HG03469 (cell line): ENCODE results near the gene RASSF1.

Experiments
- ATAC-seq: cut with Tn5 transposase; IDR thresholded peaks from one replicate; pipeline ENCODE4 v1.9.1; 2021; ENCODE audit warnings: mild to moderate bottlenecking, moderate library complexity, moderate number of reproducible peaks; ENCODE audit not compliant: unreplicated experiment

The RASSF1 gene

GRCh38 chr3:50345008-50345407 lies 4.4 kb upstream of the RASSF1 start:
- ATAC-seq = no peak

GRCh38 chr3:50342813-50343633 lies 2.4 kb upstream of the RASSF1 start:
- no peak for ATAC-seq

DNA sequence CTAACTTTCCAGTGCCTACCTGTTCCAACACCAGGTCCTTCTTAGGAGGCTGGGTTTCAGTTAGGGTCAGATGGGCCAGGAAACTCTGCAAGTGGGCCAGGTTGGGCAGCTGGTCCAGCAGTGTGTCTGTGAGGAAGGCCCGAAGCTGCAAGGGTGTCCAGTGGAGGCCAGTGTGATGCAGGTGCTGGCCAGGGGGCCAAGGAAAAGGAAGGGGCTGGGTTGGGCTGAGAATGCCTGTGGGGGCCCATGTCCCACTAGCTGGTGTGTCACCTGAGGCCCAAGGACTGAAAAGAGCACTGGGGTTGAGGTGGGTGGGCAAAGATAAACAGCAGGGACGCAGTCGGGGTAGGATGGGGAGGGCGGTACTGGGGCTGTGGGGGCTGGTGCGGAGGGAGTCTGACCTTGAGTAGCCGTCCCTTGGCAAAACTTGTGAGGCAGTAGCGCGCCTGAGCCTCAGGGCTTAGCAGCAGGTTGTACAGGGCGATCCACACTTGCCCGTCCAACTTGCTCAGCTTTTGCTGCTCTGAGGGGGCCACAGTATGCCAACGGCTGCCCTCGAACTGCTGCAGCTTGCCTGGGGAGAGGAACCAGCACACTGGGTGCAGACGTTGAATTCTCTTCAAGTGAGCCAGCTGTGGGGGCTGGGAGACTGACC lies 1.5 kb upstream of the RASSF1 start:
- no peak for ATAC-seq

DNA sequence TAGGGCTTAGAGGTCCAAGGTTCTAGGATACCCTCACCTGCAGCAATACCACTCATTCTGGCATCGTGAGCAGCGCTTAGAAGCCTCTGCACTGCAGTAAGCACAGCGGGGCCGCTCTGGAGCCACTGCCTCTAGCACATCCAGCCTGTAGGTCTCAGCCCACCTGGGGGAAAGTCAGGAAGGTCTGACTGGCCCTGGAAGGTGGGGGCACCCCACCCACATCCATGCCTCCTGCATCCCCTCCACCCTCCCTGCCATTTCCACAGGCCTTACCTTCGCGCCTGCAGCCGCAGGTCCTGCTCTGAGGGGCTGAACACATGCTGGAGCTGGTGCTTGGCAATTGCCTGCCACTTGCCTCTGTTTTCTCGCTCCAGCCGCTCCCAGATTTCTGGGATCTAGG lies 901 bp upstream of the RASSF1 start:
- ATAC-seq = no peak

DNA sequence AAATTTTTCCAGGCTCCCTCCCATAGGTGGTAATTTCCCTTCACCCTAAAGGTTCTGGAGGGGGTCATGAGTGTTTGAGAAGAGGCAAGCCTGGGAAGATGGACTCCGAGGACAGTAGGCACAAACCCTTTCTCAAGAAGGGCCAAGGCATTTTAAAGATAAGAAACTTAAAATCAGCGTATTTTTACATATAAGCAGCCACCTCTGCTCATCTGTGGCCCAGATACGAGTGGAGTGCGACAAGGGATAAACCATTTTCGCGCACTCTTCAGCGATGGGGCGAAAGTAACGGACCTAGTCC lies 539 bp downstream of the RASSF1 start:
- no peak for ATAC-seq

- no peak for ATAC-seq
Observed at GRCh38 chr3:50339485-50340146, 1.0 kb downstream of the RASSF1 start.

DNA sequence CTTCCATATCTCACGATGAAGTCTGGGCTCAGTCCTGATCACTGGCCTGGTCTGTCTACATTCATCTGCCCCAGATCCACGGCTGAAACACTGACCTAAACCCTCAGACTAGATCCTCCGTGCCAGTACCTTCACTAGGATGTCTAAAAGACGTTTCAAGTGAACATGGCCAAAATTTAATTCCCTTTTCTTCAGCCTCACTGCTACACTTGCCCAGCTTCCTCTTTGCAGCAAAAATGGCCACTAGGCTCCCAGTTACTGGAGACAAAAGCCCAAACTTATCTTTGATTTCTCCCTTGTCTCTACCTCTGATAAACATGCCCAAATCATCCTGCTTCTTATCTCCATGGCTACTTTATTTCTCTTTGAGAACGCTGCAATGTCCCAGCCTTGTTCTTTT lies 1.7 kb downstream of the RASSF1 start:
- no peak for ATAC-seq

- ATAC-seq = peak; percentile 43
Observed at GRCh38 chr3:50337175-50337861, 3.3 kb downstream of the RASSF1 start.

DNA sequence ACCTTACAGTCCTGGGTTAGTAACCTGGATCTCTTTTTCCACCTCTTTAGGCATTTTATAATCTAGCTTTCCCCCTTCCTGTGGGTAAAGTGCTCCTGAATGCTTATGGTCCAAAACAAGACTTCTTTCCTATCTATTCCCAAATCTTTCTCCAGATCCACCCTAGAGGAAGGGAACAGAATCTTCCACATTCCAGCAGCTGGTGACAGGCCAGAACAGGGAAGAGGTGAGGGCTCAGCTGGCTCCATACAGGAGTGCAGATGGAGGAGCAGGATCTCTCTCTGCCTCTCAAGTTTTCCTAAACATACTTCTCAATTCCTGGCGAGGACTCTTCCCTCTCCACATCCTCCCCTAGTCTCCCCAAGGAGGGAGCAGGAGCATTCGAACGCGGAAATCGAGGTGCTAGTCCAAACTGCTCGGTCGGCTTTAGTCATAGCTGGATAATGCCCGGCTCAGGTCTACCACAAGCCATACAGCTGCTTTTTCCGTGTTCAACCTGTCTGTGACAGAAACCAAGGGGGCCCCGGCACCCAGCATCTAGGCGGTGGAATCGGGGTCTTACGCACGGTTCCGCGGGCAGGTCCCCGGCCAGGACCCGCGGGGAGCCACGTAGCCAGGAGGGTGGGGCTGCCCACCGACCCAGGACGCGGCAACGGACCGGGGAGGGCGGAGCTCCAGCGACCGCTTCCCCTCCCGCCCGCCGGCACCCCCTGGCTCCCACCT lies 4.0 kb downstream of the RASSF1 start:
- ATAC-seq = peak; percentile 1

- ATAC-seq = no peak
Observed at GRCh38 chr3:50334339-50335075, 6.1 kb downstream of the RASSF1 start.

DNA sequence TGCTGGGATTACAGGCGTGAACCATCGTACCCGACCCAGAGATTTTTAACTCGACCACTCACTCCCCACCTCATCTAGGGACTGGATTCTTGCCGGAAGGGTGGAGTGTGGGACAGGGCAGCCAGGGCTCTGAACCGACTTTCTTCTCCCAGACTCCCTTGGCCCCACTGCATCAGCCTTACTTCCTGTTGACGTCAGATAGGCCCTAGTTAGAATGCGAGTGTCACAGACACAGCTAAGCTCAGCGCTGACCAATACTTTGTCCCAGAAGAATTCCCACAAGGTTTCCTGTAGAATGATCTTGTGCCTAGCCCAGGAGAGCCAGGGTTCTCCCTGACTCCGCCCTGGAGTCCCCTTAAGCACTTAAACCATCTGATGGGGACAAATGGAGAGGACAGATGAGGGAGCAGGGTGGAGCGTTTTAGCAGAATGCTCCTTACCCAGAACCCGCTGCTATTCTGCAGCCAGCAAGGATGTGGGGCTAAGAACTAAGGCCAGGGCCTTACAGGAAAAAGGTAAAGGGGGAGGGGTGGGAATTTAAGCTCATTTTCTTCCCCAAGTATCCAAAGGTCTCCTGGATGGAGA lies 6.8 kb downstream of the RASSF1 start:
- ATAC-seq = no peak

DNA sequence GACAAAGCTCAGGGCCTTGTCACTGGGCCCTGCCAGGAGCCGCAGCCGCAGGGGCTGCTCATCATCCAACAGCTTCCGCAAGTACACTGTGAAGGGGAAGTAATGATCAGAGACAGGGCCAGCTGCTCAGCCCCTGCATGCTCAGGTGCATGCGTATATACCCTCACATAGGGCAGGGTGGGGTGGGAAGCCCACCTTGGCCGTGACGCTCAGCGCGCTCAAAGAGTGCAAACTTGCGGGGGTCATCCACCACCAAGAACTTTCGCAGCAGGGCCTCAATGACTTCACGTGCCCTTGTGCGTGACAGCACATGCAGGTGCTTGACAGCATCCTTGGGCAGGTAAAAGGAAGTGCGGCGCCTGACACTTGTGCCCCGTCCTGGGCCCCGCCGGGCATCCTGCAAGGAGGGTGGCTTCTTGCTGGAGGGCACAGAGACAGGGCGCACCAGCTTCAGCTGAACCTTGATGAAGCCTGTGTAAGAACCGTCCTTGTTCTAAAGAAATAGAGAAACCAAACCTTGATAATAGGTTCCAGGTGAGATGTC lies 9.2 kb downstream of the RASSF1 start:
- ATAC-seq = no peak

GRCh38 chr3:50330330-50330729 lies 10.3 kb downstream of the RASSF1 start:
- ATAC-seq = no peak

DNA sequence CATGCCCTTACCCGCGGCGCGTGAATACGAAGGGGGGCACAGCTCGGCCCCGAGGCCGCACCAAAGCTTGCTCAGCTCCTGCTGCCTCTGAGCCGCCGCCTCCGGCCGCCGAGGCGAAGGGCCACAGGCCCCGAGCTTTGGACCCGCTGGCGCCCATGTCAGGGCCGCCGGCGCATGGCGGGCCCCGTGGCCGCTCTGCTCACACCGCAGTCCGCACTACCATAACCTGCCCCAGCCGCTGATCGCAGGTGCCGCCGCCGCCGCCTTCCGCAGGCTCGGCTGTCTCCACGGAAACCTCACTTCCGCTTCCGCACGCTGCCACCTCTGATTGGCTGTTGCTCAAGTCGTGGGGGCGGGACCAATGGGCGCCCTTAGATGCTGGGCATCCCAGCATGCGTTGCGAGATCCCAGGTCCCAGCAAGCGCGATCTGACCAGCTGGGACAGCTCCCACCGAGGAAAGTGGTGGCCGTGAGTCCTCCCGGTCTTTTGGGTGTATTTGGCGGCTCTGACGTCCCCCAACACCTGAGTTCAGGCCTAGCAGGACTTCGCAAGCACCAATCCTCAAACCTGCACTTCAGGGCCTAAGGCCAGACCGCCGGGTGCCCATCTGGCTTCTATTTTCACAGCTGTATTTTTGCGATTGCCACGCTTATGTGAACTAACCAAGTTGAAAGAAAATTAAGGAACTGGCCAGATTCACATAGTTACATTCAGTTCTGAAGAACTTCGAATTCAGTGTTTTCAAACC lies 12.5 kb downstream of the RASSF1 start, which contains the start of gene TUSC2:
TUSC2 (minus strand) TSS at position 281 of the 749 bp plus-strand sequence; CDS start at position 157, 124 bp downstream.
- peak; percentile 52 for ATAC-seq

GRCh38 chr3:50327129-50327528 lies 13.5 kb downstream of the RASSF1 start:
- no peak for ATAC-seq

- ATAC-seq = no peak
Observed at GRCh38 chr3:50326182-50326541, 14.5 kb downstream of the RASSF1 start.

- ATAC-seq = no peak
Observed at GRCh38 chr3:50325497-50326181, 15.0 kb downstream of the RASSF1 start.

GRCh38 chr3:50325113-50325480 lies 15.5 kb downstream of the RASSF1 start:
- ATAC-seq = no peak
